PC-9 (cell line): Measurements from ENCODE around the gene IGSF22. TPM values are rescaled to one million over a fixed set of nuclear protein-coding genes. Genes with fewer than 3 reads are reported as not detected.

Experiments used
- BruUV-seq: library from RNA; stranded (reverse); fragments of 400-500 nt; replicated peaks from 2 replicates; lab custom pipeline; 2021; lab: Mats Ljungman, UMichigan
- CTCF ChIA-PET: fragments of 300-600 bp; sonication (Branson Sonifier 250); formaldehyde crosslinking; loops from one replicate; lab custom pipeline; 2022; ENCODE audit warnings: antibody characterized with exemption; lab: Charles Lee
- POLR2A ChIA-PET: fragments of 300-600 bp; sonication (Branson Sonifier 250); formaldehyde crosslinking; loops from one replicate; lab custom pipeline; 2022; ENCODE audit warnings: antibody characterized with exemption; ENCODE audit not compliant: unreplicated experiment; lab: Charles Lee
- DNase-seq, 2 experiments: peaks; one replicate each; pipeline versions ENCODE4 v3.0.0 to v3.0.0-alpha.2; 2015 to 2022; ENCODE audit warnings: mixed read lengths in 1 of 2
- H2AFZ ChIP-seq: fragments of 200-600 bp; sonication (generic); 2 replicates; pipeline ENCODE4 v1.8.1; 2017; ENCODE audit warnings: antibody characterized with exemption
- H3F3A ChIP-seq: fragments of 200-600 bp; sonication (generic); 2 replicates; pipeline ENCODE4 v1.8.1; 2017; ENCODE audit warnings: antibody characterized with exemption, mild to moderate bottlenecking, low read depth; ENCODE audit not compliant: insufficient read depth
- H3K27ac ChIP-seq: fragments of 200-600 bp; sonication (generic); 2 replicates; pipeline ENCODE4 v1.6.1; 2016; ENCODE audit warnings: mixed run types
- H3K27me3 ChIP-seq: fragments of 200-600 bp; sonication (generic); 2 replicates; pipeline ENCODE4 v1.6.1; 2016; ENCODE audit warnings: low read depth, mixed run types; ENCODE audit not compliant: insufficient read depth
- H3K36me3 ChIP-seq: fragments of 200-600 bp; sonication (generic); 2 replicates; pipeline ENCODE4 v1.6.1; 2016; ENCODE audit warnings: low read depth, mixed run types
- H3K4me1 ChIP-seq: fragments of 200-600 bp; sonication (generic); replicated peaks from 2 replicates; pipeline ENCODE4 v1.6.1; 2016; ENCODE audit warnings: mixed run types; ENCODE audit not compliant: insufficient read depth
- H3K4me2 ChIP-seq: fragments of 200-600 bp; sonication (generic); 2 replicates; pipeline ENCODE4 v1.6.1; 2017; ENCODE audit warnings: mixed run types
- H3K4me3 ChIP-seq: fragments of 200-600 bp; sonication (generic); 2 replicates; pipeline ENCODE4 v1.6.1; 2016; ENCODE audit warnings: mixed run types
- H3K79me2 ChIP-seq: fragments of 200-600 bp; sonication (generic); 2 replicates; pipeline ENCODE4 v1.6.1; 2017; ENCODE audit warnings: low read depth, mixed run types
- H3K9me2 ChIP-seq: fragments of 200-600 bp; sonication (generic); 2 replicates; pipeline ENCODE4 v1.8.1; 2017; ENCODE audit warnings: mild to moderate bottlenecking; ENCODE audit not compliant: insufficient read depth
- H3K9me3 ChIP-seq: fragments of 200-600 bp; sonication (generic); 2 replicates; pipeline ENCODE4 v1.8.1; 2016; ENCODE audit warnings: low read depth; ENCODE audit not compliant: insufficient read depth
- H4K20me1 ChIP-seq: fragments of 200-600 bp; sonication (generic); 2 replicates; pipeline ENCODE4 v1.8.1; 2017; ENCODE audit not compliant: insufficient read depth
- EZH2 ChIP-seq: fragments of 200-600 bp; sonication (generic); IDR thresholded peaks from 2 replicates; pipeline ENCODE4 v1.8.0; 2017; ENCODE audit warnings: antibody characterized with exemption, low read depth
- intact Hi-C: fragments of 100-400 bp; cut with micrococcal nuclease; formaldehyde crosslinking; loops from one replicate; pipeline ENCODE4 v1.10.0; 2022; ENCODE audit not compliant: unreplicated experiment
- total RNA-seq: library from RNA; stranded (reverse); gene quantifications from 2 replicates; pipeline ENCODE4 v1.2.3, GENCODE V29; 2021
- TF ChIP-seq, protein P1 (sequence below): fragments of 200-600 bp; sonication (generic); conservative IDR thresholded peaks from 2 replicates; pipeline ENCODE4 v1.6.1; 2017; ENCODE audit warnings: mixed run types, antibody characterized with exemption, mild to moderate bottlenecking, moderate library complexity

Gene IGSF22
- total RNA-seq, 1 experiment from 2014 or later = 0.33 TPM

DNA sequence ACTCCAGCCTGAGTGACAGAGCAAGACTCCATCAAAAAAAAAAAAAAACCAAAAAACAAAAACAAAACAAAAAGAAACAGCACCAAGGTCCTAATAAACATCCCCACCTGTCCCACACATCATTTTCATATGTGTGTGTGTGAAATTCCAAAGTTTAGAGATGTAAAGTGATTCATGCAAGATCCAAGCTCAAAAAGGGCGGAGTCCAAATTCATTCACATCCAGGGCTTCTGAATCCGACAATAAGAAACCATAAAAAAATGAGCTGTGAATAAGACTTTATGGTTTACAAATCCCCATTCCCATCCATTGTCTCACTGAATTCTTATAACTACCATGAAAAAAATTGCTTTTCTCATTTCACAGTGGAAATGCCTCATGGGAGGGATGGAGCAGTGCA, 30.9 kb upstream of the IGSF22 start:
- Histone ChIP-seq H2AFZ (no peak overlapping the region), H3K4me1 (no peaks in the 10 kb centered on the region), H3K27ac (no peak overlapping the region), H3K79me2 (no peaks in the 10 kb centered on the region), H3K4me2 (no peak overlapping the region), H4K20me1 (no peaks in the 10 kb centered on the region), H3K36me3 (no peaks in the 10 kb centered on the region), H3K27me3 (0 out of 2 replicates have a peak, but pooled peaks cover 7% of the 10 kb centered on the region), H3F3A (no peaks in the 10 kb centered on the region), H3K9me3 (no peaks in the 10 kb centered on the region), H3K9me2 (no peaks in the 10 kb centered on the region), H3K4me3 (no peak overlapping the region)
- CTCF ChIA-PET = interaction anchor here (0.6 kb wide), 1 partner anchor 708 kb away, joined by 5 read pairs; no protein-coding TSS in a partner anchor
- no TSS peak for BruUV-seq
- intact Hi-C loops = no loop called here
- TF ChIP-seq, protein P1, sequence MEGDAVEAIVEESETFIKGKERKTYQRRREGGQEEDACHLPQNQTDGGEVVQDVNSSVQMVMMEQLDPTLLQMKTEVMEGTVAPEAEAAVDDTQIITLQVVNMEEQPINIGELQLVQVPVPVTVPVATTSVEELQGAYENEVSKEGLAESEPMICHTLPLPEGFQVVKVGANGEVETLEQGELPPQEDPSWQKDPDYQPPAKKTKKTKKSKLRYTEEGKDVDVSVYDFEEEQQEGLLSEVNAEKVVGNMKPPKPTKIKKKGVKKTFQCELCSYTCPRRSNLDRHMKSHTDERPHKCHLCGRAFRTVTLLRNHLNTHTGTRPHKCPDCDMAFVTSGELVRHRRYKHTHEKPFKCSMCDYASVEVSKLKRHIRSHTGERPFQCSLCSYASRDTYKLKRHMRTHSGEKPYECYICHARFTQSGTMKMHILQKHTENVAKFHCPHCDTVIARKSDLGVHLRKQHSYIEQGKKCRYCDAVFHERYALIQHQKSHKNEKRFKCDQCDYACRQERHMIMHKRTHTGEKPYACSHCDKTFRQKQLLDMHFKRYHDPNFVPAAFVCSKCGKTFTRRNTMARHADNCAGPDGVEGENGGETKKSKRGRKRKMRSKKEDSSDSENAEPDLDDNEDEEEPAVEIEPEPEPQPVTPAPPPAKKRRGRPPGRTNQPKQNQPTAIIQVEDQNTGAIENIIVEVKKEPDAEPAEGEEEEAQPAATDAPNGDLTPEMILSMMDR = no peak
- TF ChIP-seq EZH2 = no peak
- DNase-seq = no peak
- POLR2A ChIA-PET = no interaction called here

DNA sequence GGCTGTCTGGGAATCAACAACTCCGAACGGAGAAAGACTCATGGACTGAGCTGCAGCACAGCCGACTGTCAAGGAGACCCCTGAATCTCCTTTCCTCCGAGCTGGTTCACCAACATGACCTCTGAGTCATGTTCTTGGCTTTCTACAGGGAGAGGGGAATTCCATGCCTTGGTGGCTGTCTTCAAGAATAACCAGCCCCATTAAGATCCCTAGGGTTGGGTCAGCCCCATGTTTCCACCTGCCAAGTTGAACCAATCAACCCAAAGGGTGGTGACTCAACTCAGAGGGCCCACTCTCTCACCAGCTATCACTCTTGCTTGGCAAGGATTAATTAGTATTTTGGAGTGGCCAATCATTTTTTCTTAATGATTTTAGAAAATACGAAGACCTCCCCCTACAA, 28.3 kb upstream of the IGSF22 start:
- Histone ChIP-seq H3K4me2 (no peak overlapping the region), H4K20me1 (no peaks in the 10 kb centered on the region), H3K27me3 (0 out of 2 replicates have a peak, but pooled peaks cover 7% of the 10 kb centered on the region), H3K9me3 (no peaks in the 10 kb centered on the region), H3F3A (no peaks in the 10 kb centered on the region), H2AFZ (no peak overlapping the region), H3K27ac (no peak overlapping the region), H3K4me3 (no peak overlapping the region), H3K9me2 (no peaks in the 10 kb centered on the region), H3K4me1 (peaks cover 9% of the 10 kb centered on the region), H3K36me3 (no peaks in the 10 kb centered on the region), H3K79me2 (no peaks in the 10 kb centered on the region)
- no peak for DNase-seq
- ChIA-PET POLR2A (no interaction called here), CTCF (no interaction called here)
- BruUV-seq = no TSS peak
- intact Hi-C loops = no loop called here
- TF ChIP-seq EZH2 = no peak
- TF ChIP-seq, protein P1 = no peak

DNA sequence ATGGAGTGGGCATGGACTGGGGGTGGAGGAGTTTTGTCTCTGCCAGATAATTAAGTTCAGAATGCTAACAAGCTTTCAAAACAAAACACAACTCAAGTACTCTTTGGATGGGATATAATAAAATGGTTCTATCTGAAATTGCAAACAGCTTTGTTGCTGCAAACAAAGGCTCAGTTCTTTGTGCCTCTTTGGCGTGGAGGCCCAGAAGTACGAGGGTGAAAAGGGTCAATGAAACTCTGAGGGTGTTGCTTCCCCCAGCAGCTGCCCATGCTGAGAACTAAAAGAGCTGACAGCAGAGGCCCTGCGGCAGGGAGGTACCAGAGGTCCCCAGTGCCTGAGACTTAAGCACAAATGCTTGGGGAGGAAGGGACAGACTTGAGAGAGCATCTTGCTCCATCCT, 26.5 kb upstream of the IGSF22 start:
- CTCF ChIA-PET = no interaction called here
- BruUV-seq = no TSS peak

More for the DNA sequence above, 26.5 kb upstream of the IGSF22 start:
- Histone ChIP-seq H3K4me3 (no peak overlapping the region), H3K9me3 (no peaks in the 10 kb centered on the region), H2AFZ (no peak overlapping the region), H3K27me3 (0 out of 2 replicates have a peak, but pooled peaks cover 4% of the 10 kb centered on the region), H3F3A (no peaks in the 10 kb centered on the region), H4K20me1 (no peaks in the 10 kb centered on the region), H3K27ac (no peak overlapping the region), H3K79me2 (no peaks in the 10 kb centered on the region), H3K36me3 (no peaks in the 10 kb centered on the region), H3K9me2 (no peaks in the 10 kb centered on the region), H3K4me1 (peaks cover 9% of the 10 kb centered on the region), H3K4me2 (no peak overlapping the region)
- intact Hi-C loops = no loop called here
- DNase-seq = no peak
- POLR2A ChIA-PET = no interaction called here
- TF ChIP-seq EZH2 = no peak
- TF ChIP-seq, protein P1 = no peak
